Ecto neural progenitor cell (in vitro differentiated cells): Measurements from ENCODE around the gene CDX2.
"Not testable (repeated sequence)": the region's sequence is repeated elsewhere in the genome, so short reads cannot be mapped to it uniquely, and the experiment has no call there.

Experiments
- DNase-seq: peaks from one replicate; pipeline ENCODE4 v3.0.0-alpha.2; 2018; ENCODE audit warnings: low spot score

CDX2 gene

GRCh38 chr13:27964741-27965323 lies 4.3 kb downstream of the CDX2 start:
- no peak for DNase-seq

GRCh38 chr13:27964206-27964605 lies 4.9 kb downstream of the CDX2 start:
- DNase-seq: not testable (repeated sequence)

- no peak for DNase-seq
These were observed 5.6 kb downstream of the CDX2 start for GRCh38 chr13:27963491-27963890.

- no peak for DNase-seq
These were observed 6.1 kb downstream of the CDX2 start for GRCh38 chr13:27962982-27963381.

- DNase-seq: no peak
These were observed 6.8 kb downstream of the CDX2 start for GRCh38 chr13:27962128-27962841.

- no peak for DNase-seq
These were observed 7.7 kb downstream of the CDX2 start for GRCh38 chr13:27961227-27962085.

GRCh38 chr13:27960362-27961226 lies 8.5 kb downstream of the CDX2 start:
- peak; percentile 85 for DNase-seq

- DNase-seq: no peak
These were observed 9.1 kb downstream of the CDX2 start for GRCh38 chr13:27959976-27960361.

GRCh38 chr13:27956576-27957300 lies 12.4 kb downstream of the CDX2 start:
- no peak for DNase-seq

GRCh38 chr13:27955014-27955591 lies 14.0 kb downstream of the CDX2 start:
- DNase-seq: no peak

- peak; percentile 70 for DNase-seq
These were observed 14.7 kb downstream of the CDX2 start for GRCh38 chr13:27954406-27954851.

GRCh38 chr13:27953676-27954405 lies 15.3 kb downstream of the CDX2 start:
- DNase-seq: peak; percentile 93

GRCh38 chr13:27952876-27953675 lies 16.0 kb downstream of the CDX2 start:
- no peak for DNase-seq

GRCh38 chr13:27942972-27943371 lies 26.1 kb downstream of the CDX2 start:
- DNase-seq: no peak

GRCh38 chr13:27933580-27934328 lies 35.4 kb downstream of the CDX2 start:
- no peak for DNase-seq

- no peak for DNase-seq
These were observed 36.0 kb downstream of the CDX2 start for GRCh38 chr13:27933118-27933517.

- DNase-seq: no peak
These were observed 39.2 kb downstream of the CDX2 start for GRCh38 chr13:27929868-27930267.
